T-helper 2 cell (primary cell): ENCODE results near the gene CROCC2.

Experiments used
- DNase-seq, 5 experiments: peaks; one replicate each; pipeline versions ENCODE4 v3.0.0 to v3.0.0-alpha.2; 2012 to 2022

Gene CROCC2

DNA sequence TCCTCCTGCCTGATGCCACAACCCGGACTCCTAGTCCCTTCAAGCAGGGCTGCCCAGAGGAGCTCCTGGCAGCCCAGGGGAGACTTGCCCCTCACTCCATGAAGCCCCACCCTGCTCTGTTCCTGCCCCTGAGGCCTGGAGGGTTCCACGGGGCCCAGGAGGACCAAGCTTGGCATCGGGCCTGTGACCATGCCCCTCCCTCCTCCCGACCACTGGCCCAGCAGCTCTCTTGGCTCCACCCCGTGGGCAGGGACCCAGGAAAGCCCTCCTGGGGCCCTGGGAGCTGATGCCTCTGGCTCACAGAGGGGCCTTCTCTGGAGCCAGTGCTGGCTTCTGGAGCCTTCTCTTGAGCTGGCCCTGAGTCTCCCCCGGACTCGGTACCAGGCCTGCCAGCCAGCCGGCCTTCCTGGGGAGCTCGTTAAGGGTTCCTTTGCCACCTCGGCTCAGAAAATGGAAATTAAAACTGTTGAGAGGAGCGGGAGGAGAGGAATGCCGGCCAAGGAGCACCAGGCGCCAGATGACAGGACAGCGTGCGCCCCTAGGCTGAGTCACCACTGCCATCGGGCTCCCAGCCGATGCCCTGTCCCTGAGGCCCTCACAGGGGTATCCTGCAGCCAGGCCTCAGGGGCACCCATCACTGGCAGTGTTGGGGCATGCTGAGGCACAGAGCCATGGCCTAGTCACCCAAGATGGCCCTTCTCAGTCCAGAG, 51.7 kb downstream of the CROCC2 start:
- DNase-seq = no peak

GRCh38 chr2:240958366-240959213, 52.5 kb downstream of the CROCC2 start:
- DNase-seq = no peak

DNA sequence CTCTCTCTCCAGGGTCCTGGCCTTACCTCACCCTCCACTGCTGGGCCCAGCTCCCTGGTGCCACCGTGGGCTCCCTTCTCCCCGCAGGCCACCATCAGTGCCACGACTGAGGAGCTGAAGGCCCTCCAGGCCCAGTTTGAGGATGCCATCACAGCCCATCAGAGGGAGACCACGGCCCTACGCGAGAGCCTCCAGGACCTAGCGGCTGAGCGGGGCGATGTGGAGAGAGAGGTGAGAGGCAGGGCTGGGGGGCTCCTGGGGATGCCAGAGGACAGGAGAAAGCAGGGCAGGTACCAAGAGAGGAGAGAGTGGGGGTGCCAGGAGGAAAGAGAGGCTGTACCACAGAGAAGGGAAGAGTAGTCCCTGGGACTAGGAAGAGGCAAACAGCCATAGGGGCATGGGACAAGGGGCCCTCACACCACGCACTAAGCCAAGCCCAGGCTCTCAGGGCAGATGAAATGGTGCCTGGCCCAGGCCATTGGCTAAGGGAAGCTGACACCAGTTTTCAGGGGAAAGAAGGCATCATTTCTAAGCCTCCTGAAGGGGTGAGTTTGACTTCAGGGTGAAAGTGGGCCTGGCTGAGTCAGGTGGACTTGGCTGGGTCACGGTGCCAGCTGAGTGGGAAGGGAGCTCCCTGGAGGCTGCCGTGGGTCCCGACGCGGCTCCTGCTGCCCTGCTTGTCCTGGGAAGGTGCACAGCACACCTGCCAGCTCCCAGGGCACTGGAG, 53.2 kb downstream of the CROCC2 start:
- no peak for DNase-seq

DNA sequence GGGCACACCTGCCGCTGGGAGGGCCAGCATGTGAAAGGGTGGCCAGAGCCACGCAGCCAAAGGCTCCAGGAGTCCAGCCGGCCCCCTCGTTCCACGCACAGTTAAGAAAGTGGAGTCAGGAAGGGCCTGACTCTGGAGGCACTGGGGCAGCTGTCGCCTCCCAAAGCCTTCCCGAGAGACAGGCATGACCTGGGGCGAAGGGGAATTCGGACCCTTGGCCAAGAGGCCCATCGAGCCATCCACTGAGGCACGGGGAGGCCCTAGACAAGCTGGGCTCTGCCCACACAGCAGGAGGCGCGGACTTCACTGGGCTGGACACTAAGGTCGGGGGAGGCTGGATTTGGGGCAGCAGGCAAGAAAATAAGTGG, 53.8 kb downstream of the CROCC2 start:
- no peak for DNase-seq

DNA sequence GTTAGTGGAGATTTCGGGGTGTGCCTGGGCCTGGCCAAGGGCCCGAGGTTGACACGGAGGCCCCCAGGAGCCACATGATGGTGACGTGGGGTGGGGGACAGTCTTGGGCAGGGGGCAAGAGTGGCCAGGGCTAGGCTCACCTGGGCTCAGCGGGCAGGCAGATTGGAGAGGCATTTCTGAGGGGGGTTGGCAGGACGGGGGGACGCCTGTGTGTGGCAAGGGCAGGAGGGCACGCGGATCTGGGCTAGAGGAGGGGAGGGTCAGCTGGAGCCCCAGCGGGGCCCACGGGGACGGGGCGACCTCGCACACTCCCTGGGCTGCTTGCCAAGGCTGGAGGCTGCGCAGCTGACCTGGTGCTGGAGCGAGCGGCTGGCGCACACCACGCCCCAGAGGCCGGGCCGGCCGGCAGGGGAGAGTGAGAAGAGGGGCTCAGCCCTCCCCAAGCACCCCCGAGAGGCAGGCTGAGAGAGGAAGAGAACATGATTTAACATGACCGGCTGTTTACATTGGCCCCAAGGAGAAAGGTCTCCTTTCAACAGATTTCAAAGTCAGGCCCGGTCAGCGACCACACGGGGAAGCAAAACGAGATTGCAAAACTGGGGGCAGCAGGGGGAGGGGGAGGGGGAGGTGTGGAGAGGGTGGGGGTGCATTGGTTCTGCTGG, 54.3 kb downstream of the CROCC2 start:
- no peak for DNase-seq

DNA sequence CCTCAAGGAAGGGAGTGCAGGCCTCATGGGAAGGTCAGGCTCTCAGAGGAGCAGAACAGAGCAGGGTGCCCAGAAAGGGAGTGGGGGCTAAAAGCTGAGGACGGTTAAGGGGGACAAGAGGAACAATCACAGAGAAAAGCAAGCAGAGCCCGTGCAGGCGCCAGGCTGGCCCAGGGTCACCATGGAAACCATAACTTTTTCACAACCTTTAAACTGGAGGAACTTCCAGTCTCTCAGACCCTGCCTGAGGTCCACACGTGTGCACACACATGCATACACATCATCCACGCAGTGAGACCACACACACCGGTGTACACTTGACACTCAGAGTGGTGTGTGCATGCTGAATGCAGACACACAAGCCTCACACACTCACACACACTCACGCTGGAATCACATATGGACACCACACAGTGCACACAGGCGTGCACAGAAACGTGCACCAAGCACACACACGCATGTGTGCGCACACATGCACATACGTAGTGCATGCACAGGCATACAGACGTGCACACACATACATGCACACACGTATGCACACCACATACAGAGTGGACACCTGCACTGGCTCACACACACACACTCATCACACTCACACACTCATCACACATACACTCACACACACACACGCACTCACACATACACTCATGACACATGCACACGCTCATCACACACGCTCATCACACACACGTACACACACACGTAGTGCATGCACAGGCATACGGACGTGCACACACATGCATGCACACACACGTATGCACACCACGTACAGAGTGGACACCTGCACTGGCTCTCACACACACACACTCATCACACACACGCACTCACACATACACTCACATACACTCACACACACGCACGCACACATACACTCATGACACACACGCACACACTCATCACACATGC, 55.1 kb downstream of the CROCC2 start:
- DNase-seq = no peak

DNA sequence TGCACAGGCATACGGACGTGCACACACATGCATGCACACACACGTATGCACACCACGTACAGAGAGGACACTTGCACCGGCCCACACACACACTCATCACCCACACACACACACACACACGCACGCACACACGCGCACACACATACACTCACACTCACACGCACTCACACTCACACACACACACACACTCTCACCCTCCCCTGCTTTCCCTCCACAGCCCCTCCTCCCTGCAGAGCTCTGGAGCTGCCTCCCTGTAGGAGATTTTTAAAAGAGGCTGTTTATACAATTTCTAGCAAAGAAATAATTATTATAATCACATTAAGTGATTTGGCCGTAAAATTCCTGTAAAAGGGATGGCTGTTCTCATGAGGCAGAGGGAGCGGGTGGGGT, 55.8 kb downstream of the CROCC2 start:
- no peak for DNase-seq

GRCh38 chr2:240962300-240963064, 56.3 kb downstream of the CROCC2 start:
- no peak for DNase-seq

DNA sequence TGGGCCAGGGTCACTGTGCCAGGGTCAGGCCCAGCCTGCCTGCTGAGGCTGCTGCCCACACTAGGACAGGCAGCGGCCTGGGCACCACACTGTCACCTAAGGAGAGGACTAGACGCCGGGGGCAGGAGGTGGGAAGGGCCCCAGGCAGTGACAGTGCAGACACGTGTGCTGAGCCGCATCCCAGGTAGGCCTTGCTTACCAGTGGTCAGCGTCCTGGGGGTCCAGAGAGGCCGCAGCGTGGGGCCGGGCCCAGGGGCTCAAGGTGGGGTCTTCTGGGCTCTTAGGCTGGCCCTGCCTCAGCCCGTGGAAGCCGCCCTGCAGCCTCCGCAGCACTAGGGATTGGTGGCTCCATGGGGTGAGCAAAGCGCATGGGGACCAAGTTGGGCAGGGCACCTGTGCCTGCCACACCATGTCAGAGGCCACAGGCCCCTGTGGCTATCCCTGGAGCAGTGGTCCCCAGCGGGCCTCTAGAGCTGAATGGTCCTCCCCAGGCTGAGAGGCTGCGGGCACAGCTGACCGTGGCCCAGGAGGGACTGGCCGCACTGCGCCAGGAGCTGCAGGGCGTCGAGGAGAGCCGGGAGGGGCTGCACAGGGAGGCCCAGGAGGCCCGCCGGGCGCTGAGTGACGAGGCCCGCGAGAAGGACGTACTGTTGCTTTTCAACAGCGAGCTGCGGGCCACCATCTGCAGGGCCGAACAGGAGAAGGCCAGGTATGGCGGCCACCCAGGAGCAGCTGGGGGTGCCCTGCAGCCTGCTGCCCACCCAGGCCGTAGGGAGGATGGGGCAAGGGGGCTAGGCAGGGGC, 57.1 kb downstream of the CROCC2 start:
- DNase-seq = no peak

DNA sequence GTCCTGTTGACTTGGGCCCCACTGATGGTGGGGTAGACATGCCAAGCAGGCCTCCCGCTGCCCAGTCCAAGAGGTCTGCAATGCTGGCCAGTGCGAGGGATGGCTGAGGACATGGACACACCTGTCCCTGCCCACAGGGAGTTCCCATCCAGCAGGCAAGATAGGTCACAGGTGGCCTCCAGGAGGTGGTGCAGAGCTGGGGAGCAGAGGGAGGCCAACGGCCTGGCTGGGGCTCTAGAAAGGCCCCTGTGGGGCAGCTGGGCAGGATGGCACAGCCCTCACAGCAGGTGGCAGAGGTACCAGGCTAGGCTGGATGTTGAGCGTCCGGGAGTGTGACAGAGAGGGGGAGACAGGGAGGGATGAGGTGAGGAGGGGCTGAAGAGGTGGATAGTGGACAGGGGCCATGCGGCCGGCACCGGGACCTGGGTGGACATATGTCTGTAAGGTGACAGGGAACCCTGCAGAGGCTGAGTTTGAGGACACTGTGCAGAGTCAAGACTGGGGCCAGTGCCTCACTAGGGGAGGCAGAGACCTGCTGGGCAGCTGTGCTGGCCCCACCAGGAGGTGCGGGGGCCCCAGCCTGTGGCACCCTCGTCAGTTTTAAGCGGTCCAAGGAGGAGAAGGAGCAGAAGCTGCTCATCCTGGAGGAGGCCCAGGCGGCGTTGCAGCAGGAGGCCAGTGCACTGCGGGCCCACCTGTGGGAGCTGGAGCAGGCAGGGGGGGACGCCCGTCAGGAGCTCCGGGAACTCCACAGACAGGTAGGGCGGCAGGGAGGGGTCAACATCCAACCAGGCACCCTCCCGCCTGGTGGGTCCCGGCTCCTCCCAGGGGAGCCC, 58.0 kb downstream of the CROCC2 start:
- no peak for DNase-seq

DNA sequence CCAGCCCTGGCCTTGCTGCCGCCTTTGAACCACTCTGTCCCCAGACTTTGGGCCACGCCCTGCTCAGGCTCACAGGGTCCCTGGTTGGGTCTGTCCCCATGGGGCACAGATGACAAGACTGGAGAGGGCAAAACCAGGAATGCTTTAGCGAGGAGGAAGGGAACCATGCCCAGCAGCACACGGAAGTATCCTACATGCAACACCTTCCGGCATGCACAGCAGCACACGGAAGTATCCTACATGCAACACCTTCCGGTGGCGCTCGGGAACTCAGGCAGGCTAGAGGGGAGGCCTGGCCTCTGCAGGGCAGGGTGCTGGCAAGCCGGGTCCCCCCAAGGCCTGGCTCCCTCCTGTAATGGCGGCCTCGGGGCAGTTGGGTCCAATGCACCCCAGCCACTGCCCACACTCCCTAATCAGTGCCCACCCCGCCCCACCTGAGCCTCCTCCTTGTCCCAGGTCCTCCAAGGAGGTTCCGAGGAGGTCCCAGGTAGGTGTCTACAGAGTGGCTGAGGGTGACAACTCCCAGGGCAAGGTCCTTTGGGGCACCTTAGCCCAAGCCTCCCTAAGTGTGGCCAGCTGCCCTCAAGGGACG, 58.7 kb downstream of the CROCC2 start:
- peak in 1 of 5 experiments; percentile 8 for DNase-seq

DNA sequence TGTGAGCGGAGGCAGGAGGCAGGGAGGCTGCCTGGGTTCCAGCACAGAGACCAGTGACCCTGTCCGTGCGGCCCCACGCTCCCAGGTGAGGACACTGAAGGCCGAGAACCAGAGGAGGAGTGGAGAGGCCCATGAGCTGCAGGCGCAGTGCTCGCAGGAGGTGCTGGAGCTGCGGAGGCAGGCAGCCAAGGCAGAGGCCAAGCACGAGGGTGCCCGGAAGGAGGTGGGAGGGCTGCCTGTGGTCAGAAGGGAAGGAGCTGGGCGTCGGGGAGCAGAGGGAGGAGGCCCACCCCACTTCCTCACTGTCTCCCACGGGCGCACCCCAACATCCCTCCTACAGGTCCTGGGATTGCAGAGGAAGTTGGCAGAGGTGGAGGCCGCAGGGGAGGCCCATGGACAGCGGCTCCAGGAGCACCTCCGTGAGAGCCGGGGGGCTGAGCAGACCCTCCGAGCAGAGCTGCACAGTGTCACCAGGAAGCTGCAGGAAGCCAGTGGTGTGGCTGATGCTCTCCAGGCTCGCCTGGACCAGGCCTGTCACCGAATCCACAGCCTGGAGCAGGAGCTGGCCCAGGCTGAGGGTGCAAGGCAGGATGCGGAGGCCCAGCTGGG, 59.3 kb downstream of the CROCC2 start:
- DNase-seq = no peak

DNA sequence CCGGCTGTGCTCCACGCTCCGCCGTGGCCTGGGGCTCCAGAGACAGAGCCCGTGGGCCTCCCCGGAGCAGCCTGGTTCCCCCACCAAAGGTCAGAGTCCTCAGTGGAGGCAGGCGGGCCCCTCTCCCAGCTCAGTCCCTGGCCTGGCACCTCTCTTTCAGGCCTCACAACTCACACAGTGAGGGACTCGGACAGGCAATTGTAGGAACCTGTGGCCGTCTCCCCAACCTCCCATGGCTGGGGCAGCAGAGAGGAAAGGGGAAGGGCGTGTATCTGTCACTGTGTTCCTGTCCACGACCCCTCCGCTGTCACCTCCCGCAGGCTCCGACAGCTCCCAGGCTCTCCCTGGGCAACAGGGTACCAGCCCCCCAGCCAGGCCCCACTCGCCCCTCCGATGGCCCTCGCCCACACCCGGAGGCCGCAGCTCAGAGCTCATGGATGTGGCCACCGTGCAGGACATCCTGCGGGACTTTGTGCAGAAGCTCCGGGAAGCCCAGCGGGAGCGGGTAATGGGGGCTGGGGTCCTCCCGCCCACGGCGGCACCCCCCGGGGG, 59.8 kb downstream of the CROCC2 start:
- peak in 1 of 5 experiments; percentile 8 for DNase-seq

GRCh38 chr2:240966457-240966905, 60.3 kb downstream of the CROCC2 start:
- peak in 1 of 5 experiments; percentile 7 for DNase-seq

GRCh38 chr2:240966906-240967680, 61.0 kb downstream of the CROCC2 start:
- DNase-seq = peak in 1 of 5 experiments; percentile 8

DNA sequence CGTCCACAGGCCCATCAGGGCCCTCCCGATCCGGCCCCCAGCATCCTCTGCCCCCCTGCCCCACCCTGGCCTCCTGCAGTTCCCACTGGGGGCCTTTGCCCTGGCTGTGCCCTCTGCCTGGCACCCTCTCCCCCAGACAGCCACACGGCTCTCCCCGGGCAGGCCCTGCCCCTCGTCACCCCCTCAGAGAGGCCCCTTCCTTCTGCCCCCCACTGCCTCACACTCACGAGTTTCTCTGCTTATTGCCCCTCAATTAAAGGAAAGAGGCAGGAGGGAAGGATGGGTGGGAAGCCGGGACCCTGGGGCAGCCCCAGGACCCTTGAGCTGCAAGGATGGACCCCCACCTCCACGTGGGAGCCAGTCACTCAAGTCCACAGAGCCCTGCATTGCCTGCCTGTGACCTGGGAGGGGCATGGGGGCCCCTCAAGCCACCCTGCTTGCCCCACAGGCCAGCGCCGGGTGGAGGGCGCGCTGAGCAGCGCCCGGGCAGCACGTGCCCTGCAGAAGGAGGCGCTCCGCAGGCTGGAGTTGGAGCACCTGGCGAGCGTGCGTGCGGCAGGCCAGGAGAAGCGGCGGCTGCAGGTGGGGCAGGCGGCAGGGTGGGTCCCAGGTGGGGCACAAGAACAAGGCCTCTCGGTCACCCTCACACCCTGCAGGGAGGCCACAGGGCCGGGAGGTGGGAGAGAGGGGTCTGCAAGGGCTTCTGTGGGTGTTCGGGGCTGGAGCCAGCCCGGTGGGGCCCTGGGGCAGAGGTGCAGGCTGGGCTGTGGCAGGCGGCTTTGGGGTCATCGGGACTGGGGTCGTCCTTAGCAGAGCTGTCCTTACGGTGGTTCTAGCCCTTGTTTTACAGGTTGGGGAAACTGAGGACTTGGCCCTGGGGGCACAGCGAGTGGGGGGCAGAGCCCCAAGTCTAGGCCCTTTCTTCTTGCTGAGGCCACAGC, 61.8 kb downstream of the CROCC2 start:
- DNase-seq = peak in 1 of 5 experiments; percentile 8
